Natural killer cell (primary cell): ENCODE data around the gene GRIN2D. TPM values are rescaled to one million over a fixed set of nuclear protein-coding genes. Genes with fewer than 3 reads are reported as not detected.
"Not testable (repeated sequence)": the region's sequence is repeated elsewhere in the genome, so short reads cannot be mapped to it uniquely, and the experiment has no call there.

Experiments
- ATAC-seq, 3 donors: fragments of 150-1000 bp in 2 of 3; fragments of 200-7000 bp in 1 of 3; cut with Tn5 transposase; 1 replicate in 1 of 3; 2 replicates in 2 of 3; pipeline ENCODE4 v1.10.0; 2021; ENCODE audit warnings: mild to moderate bottlenecking in 2 of 3, moderate library complexity in 2 of 3
- DNase-seq, 2 donors: peaks; one replicate each; pipeline versions ENCODE4 v3.0.0 to v3.0.0-alpha.2; 2013 to 2021; ENCODE audit warnings: mixed read lengths in 1 of 2
- H3K27ac ChIP-seq: one replicate; pipeline ENCODE4 v1.5.1; 2013; ENCODE audit warnings: mild to moderate bottlenecking, low read length
- H3K27me3 ChIP-seq: one replicate; pipeline ENCODE4 v1.6.1; 2013; ENCODE audit warnings: low read length; ENCODE audit not compliant: control insufficient read depth, insufficient read depth
- H3K36me3 ChIP-seq: one replicate; pipeline ENCODE4 v1.6.1; 2013; ENCODE audit warnings: low read length; ENCODE audit not compliant: control insufficient read depth, insufficient read depth
- H3K4me1 ChIP-seq: one replicate; pipeline ENCODE4 v1.6.1; 2013; ENCODE audit warnings: low read length; ENCODE audit not compliant: control insufficient read depth, insufficient read depth
- H3K4me3 ChIP-seq: one replicate; pipeline ENCODE4 v1.5.1; 2013; ENCODE audit warnings: low read length
- H3K9me3 ChIP-seq: one replicate; pipeline ENCODE4 v1.6.1; 2013; ENCODE audit warnings: low read length; ENCODE audit not compliant: control insufficient read depth, insufficient read depth
- H3K27ac Mint-ChIP-seq, 2 donors: one replicate each; pipeline ENCODE4 v1.8.0; 2022; ENCODE audit warnings: mild to moderate bottlenecking in 2 of 2, mixed read lengths in 2 of 2, moderate library complexity in 1 of 2
- H3K27me3 Mint-ChIP-seq, 2 donors: one replicate each; pipeline ENCODE4 v1.8.0; 2022; ENCODE audit warnings: low read depth in 2 of 2, mixed read lengths in 2 of 2
- H3K36me3 Mint-ChIP-seq: one replicate; pipeline ENCODE4 v1.8.0; 2022; ENCODE audit warnings: mixed read lengths
- H3K4me1 Mint-ChIP-seq, 2 donors: one replicate each; pipeline ENCODE4 v1.8.0; 2022; ENCODE audit warnings: mixed read lengths in 2 of 2
- H3K4me3 Mint-ChIP-seq: one replicate; pipeline ENCODE4 v1.8.0; 2022; ENCODE audit warnings: mild to moderate bottlenecking, moderate library complexity, mixed read lengths
- H3K9me3 Mint-ChIP-seq, 2 donors: one replicate each; pipeline ENCODE4 v1.8.0; 2022; ENCODE audit warnings: mixed read lengths in 2 of 2
- WGBS: methylation state at CpG from one replicate; pipeline ENCODE4 v1.1.7; 2013; ENCODE audit warnings: missing lambda C conversion rate; ENCODE audit not compliant: insufficient coverage; 5-methylcytosine and 5-hydroxymethylcytosine counted together
- intact Hi-C: fragments of 100-400 bp; cut with micrococcal nuclease; formaldehyde crosslinking; loops from one replicate; pipeline ENCODE4 v1.14.2; 2022
- total RNA-seq, 4 donors: library from RNA; stranded (reverse); fragments of 120-200 nt in 1 of 4; gene quantifications; one replicate each; pipeline versions ENCODE4 v1.2.3 to v1.2.4, GENCODE V29; 2013 to 2022
- TF ChIP-seq, protein P1 (sequence below): fragments of 200-600 bp; IDR thresholded peaks from one replicate; pipeline ENCODE4 v1.8.0; 2022; ENCODE audit warnings: antibody characterized with exemption

Gene GRIN2D
- total RNA-seq, 3 donors from 2014 or later (not counting 1 experiment from before 2014, with no cell fraction given), result 0.05 to 0.28 (median 0.07) TPM

GRCh38 chr19:48391100-48392005, 2.1 kb upstream of the GRIN2D start, which contains the start of gene KDELR1:
TSS of gene KDELR1 (minus strand) at chr19:48391551. CDS start at chr19:48391358, 193 bp downstream.
- peak within 1 kb of the TSS; percentile 88 for H3K27ac ChIP-seq
- peaks cover 13 to 51% of the 10 kb centered on the region in 2 donors for H3K4me1 Mint-ChIP-seq
- DNase-seq (peak; percentile 83 to 85), ATAC-seq (peak; percentile 89 to 93 (median 90))
- peak within 1 kb of the TSS; percentile 79 for H3K4me3 ChIP-seq
- 3% methylated on average over 42 of the region's 42 CpGs for WGBS
- H3K4me3 Mint-ChIP-seq, result peak within 1 kb of the TSS; percentile 92
- no peaks in the 10 kb centered on the region for H3K9me3 ChIP-seq
- peak within 1 kb of the TSS; percentile 84 to 85 for H3K27ac Mint-ChIP-seq
- peaks cover 0 to 33% of the 10 kb centered on the region in 2 donors for H3K27me3 Mint-ChIP-seq
- TF ChIP-seq, protein P1, sequence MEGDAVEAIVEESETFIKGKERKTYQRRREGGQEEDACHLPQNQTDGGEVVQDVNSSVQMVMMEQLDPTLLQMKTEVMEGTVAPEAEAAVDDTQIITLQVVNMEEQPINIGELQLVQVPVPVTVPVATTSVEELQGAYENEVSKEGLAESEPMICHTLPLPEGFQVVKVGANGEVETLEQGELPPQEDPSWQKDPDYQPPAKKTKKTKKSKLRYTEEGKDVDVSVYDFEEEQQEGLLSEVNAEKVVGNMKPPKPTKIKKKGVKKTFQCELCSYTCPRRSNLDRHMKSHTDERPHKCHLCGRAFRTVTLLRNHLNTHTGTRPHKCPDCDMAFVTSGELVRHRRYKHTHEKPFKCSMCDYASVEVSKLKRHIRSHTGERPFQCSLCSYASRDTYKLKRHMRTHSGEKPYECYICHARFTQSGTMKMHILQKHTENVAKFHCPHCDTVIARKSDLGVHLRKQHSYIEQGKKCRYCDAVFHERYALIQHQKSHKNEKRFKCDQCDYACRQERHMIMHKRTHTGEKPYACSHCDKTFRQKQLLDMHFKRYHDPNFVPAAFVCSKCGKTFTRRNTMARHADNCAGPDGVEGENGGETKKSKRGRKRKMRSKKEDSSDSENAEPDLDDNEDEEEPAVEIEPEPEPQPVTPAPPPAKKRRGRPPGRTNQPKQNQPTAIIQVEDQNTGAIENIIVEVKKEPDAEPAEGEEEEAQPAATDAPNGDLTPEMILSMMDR, result peak; percentile 83
- no peaks in the 10 kb centered on the region for H3K36me3 Mint-ChIP-seq
- H3K4me1 ChIP-seq, result peaks cover 50% of the 10 kb centered on the region
- H3K9me3 Mint-ChIP-seq, result no peaks in the 10 kb centered on the region
- intact Hi-C loops, result loop anchor here (2.0 kb wide), 1 partner anchor 27 kb away; the partner anchor contains the start of gene SYNGR4
- peaks cover 31% of the 10 kb centered on the region for H3K27me3 ChIP-seq
- peaks cover 11% of the 10 kb centered on the region for H3K36me3 ChIP-seq

GRCh38 chr19:48392006-48392344, 1.5 kb upstream of the GRIN2D start:
- DNase-seq, intact Hi-C loops, ATAC-seq, H3K36me3 Mint-ChIP-seq, H3K4me3 Mint-ChIP-seq, H3K4me3 ChIP-seq, H3K27ac ChIP-seq, H3K9me3 Mint-ChIP-seq, H3K9me3 ChIP-seq: not testable (repeated sequence)
- H3K36me3 ChIP-seq, result peaks cover 11% of the 10 kb centered on the region
- whole genome bisulfite sequencing, result 71% methylated on average over 1 of the region's 1 CpG
- peaks cover 13 to 51% of the 10 kb centered on the region in 2 donors for H3K4me1 Mint-ChIP-seq
- H3K27me3 Mint-ChIP-seq, result peaks cover under 1 to 33% of the 10 kb centered on the region in 2 donors
- peaks cover 34% of the 10 kb centered on the region for H3K27me3 ChIP-seq
- H3K4me1 ChIP-seq, result peaks cover 50% of the 10 kb centered on the region
- H3K27ac Mint-ChIP-seq, result peak overlapping the region in 1 of 2 donors; percentile 85

GRCh38 chr19:48392860-48393558, 459 bp upstream of the GRIN2D start:
- intact Hi-C loops, result no loop called here
- TF ChIP-seq, protein P1, result no peak
- ATAC-seq, result no peak
- Mint-ChIP-seq H3K4me3 (peak overlapping the region; percentile 72), H3K4me1 (peaks cover 24 to 61% of the 10 kb centered on the region in 2 donors), H3K9me3 (no peaks in the 10 kb centered on the region), H3K27me3 (peaks cover 11 to 43% of the 10 kb centered on the region in 2 donors), H3K27ac (peak overlapping the region in 1 of 2 donors; percentile 85), H3K36me3 (no peaks in the 10 kb centered on the region)
- no peak overlapping the region for H3K27ac ChIP-seq
- H3K36me3 ChIP-seq, result peaks cover 2% of the 10 kb centered on the region
- no peak overlapping the region for H3K4me3 ChIP-seq
- 92% methylated on average over 14 of the region's 15 CpGs for WGBS
- no peaks in the 10 kb centered on the region for H3K9me3 ChIP-seq
- H3K4me1 ChIP-seq, result peaks cover 60% of the 10 kb centered on the region
- H3K27me3 ChIP-seq, result peaks cover 37% of the 10 kb centered on the region
- DNase-seq, result no peak
